GM10266 (cell line): ENCODE results near the gene C2orf49.
A peak's percentile ranks its signal among the peaks of the same experiment; 100 is the strongest.

Source experiments
- DNase-seq: peaks from one replicate; pipeline ENCODE4 v3.0.0; 2012; ENCODE audit errors: extremely low spot score
- CTCF ChIP-seq: IDR thresholded peaks from 2 replicates; pipeline ENCODE4 v1.5.1; 2012; ENCODE audit warnings: mild to moderate bottlenecking, low read depth; ENCODE audit not compliant: control insufficient read depth, insufficient read depth; ENCODE audit errors: missing control alignments

The C2orf49 gene

GRCh38 chr2:105294844-105295481 lies 42.4 kb upstream of the C2orf49 start:
- DNase-seq: peak; percentile 45
- peak; percentile 47 for TF ChIP-seq CTCF

- no peak for DNase-seq
- TF ChIP-seq CTCF: no peak
These were observed 41.2 kb upstream of the C2orf49 start for GRCh38 chr2:105296017-105296611.

- no peak for DNase-seq
- TF ChIP-seq CTCF: no peak
These were observed 40.1 kb upstream of the C2orf49 start for GRCh38 chr2:105297216-105297615.

- TF ChIP-seq CTCF: no peak
- DNase-seq: no peak
These were observed 39.3 kb upstream of the C2orf49 start for GRCh38 chr2:105298017-105298416.

GRCh38 chr2:105299290-105299689 lies 38.0 kb upstream of the C2orf49 start:
- TF ChIP-seq CTCF: no peak
- no peak for DNase-seq

- no peak for DNase-seq
- TF ChIP-seq CTCF: no peak
These were observed 35.7 kb upstream of the C2orf49 start for GRCh38 chr2:105301646-105302045.

- no peak for DNase-seq
- TF ChIP-seq CTCF: no peak
These were observed 30.2 kb upstream of the C2orf49 start for GRCh38 chr2:105307146-105307545.
